ENCODE data around the gene ALDH1L1.

The ALDH1L1 gene

GRCh38 chr3:126054870-126055269 lies 125.5 kb downstream of the ALDH1L1 start:
- in situ Hi-C loops (cut with HindIII; ENCODE audit: low pct_ligation_motif_present, low sequenced_read_pairs) = no loop called here
- Histone ChIP-seq H3K27ac (no peak overlapping the region), H3K27me3 (replicated peaks) (no peaks in the 10 kb centered on the region), H3K4me3 (ENCODE audit: low read depth, low read length) (no peak overlapping the region), H3K36me3 (replicated peaks) (no peaks in the 10 kb centered on the region)
- TF ChIP-seq CTCF (IDR thresholded peaks at IDR 0.05; ENCODE audit: low read depth, low read length, missing control alignments) = no peak
- DNase-seq = no peak

GRCh38 chr3:126053949-126054569 lies 126.3 kb downstream of the ALDH1L1 start:
- Histone ChIP-seq H3K27ac (no peak overlapping the region), H3K36me3 (replicated peaks) (no peaks in the 10 kb centered on the region), H3K27me3 (replicated peaks) (no peaks in the 10 kb centered on the region), H3K4me3 (ENCODE audit: low read depth, low read length) (no peak overlapping the region)
- DNase-seq = no peak
- in situ Hi-C loops (cut with HindIII; ENCODE audit: low pct_ligation_motif_present, low sequenced_read_pairs) = no loop called here
- no peak for TF ChIP-seq CTCF (IDR thresholded peaks at IDR 0.05; ENCODE audit: low read depth, low read length, missing control alignments)

Data from brain microvascular endothelial cell (primary cell).